HG03196 (cell line): Measurements from ENCODE around the gene LCN10.
A peak's percentile ranks its signal among the peaks of the same experiment; 100 is the strongest.
"Not testable (repeated sequence)": the region's sequence is repeated elsewhere in the genome, so short reads cannot be mapped to it uniquely, and the experiment has no call there.

Experiments used
- ATAC-seq: cut with Tn5 transposase; IDR thresholded peaks from one replicate; pipeline ENCODE4 v1.9.1; 2021; ENCODE audit not compliant: unreplicated experiment

The LCN10 gene

DNA sequence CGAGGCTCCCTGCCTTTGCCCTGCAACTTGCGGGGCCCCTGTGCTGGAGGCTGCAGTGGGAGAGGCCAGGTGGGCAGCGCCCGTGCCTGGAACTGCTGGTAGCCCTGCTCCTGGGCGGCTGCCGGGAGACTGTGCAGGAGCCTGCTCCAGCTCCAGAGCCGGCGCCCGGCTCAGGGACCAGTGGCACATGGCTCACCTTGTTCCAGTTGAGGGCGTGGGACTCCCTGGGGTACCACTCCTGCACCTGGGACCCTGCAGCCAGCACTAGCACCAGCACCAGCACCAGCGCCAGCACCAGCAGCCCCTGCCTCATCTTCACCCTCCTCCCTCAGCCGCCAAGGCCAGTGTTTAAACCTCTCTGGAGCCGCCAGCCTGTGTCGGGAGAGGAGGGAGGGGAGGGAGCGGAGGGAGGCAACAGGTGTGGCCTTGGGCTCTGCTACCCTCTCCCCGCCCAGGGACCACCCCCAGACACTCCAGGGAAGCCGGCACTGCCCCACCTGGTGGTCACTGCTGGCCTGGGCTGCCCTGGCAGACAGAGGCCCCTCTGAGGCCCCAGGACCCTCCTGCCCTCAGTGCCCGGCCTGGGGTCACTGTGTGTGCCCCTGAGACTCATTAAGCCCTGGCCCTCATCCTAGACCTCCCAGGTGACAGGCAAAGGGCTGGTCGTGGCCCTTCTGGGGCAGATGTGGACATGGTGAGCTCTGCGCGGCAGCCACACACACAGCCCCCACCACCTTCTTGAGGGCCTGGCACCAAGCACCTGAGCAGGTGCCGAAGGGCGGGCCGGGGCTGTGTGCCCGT lies at the start of gene LCN10:
Gene LCN10 (minus strand): TSS at position 350 of the 801 bp plus-strand sequence. CDS start 37 bp downstream, at position 313.
- no peak for ATAC-seq

- ATAC-seq, result peak; percentile 24
These were observed 49.0 kb upstream of the LCN10 start for GRCh38 chr9:136791516-136792276.

- ATAC-seq, result peak; percentile 81
These were observed 48.1 kb upstream of the LCN10 start, which contains the start of gene TMEM141 for GRCh38 chr9:136790640-136791515. TSS of gene TMEM141 (plus strand) at chr9:136791344. CDS start at chr9:136791371, 27 bp downstream.

DNA sequence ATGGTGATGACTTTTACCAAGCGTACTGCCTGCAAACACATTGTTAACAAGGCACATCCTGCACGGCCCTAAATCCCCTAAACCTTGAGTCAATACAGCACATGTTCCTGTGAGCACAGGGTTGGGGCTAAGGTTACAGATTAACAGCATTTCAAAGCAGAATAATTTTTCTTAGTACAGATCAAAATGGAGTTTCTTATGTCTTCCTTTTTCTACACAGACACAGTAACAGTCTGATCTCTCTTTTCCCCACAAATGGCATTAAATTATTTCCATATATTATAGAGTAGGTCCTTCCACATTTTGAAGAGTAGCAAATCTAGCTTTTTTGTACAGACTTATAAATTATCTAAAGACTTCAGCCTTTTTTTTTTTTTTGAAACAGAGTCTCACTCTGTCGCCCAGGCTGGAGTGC lies 46.8 kb upstream of the LCN10 start:
- ATAC-seq, result no peak

GRCh38 chr9:136788644-136789522 lies 46.1 kb upstream of the LCN10 start:
- ATAC-seq, result not testable (repeated sequence)

DNA sequence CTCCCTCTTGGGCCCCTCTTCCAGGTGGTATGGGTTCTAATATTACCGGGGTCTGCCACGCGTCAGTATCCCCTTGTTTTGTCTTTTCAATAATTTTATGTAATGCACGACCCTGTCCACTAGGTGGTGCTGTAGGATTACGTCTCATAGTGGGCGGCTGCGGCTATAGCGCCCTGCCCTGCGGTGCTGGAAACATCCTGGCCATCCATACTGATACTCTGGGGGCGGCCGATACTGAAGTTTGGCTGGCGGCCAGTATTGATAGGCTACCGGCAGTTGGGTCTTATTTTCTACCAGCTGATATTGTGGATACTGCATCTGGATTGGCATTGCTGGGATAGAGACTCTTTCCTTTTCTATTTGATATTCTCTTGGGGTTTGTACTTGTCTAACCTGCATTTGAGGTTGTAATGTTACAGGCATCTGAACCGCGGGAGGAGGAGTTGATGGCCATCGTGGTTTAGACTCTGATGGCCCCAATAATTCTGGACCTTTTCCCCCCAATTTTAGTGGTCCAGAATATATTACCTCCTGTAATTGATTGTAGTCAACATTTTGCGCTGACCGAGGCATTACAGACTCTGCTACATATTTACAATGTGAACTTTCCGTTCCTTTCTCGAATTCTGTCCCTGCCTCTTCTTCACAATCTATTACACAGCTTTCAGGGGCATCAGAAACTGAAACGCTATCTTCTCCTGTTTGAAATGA lies 45.1 kb upstream of the LCN10 start:
- no peak for ATAC-seq

DNA sequence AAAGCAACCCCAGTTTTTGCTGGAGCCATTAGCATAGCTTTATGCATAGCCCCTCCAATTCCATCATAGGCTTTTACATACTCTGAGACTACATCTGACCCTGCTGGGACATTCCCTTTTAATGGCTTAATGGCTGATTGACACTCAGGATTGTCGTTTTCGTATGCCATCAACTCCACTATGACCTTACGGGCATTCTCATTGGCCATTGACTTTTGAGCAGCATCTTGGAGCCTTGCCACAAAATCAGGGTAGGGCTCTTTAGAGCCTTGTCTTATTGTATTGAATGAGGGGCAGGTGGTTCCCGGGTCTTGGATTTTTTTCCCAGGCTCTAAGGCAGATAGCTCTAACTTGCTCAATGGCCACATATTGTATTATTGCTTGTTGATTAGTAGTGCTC lies 44.2 kb upstream of the LCN10 start:
- not testable (repeated sequence) for ATAC-seq

GRCh38 chr9:136786451-136786850 lies 43.7 kb upstream of the LCN10 start:
- ATAC-seq, result no peak

GRCh38 chr9:136785565-136786355 lies 43.0 kb upstream of the LCN10 start:
- not testable (repeated sequence) for ATAC-seq

- ATAC-seq, result no peak
These were observed 42.2 kb upstream of the LCN10 start for GRCh38 chr9:136784997-136785361.

DNA sequence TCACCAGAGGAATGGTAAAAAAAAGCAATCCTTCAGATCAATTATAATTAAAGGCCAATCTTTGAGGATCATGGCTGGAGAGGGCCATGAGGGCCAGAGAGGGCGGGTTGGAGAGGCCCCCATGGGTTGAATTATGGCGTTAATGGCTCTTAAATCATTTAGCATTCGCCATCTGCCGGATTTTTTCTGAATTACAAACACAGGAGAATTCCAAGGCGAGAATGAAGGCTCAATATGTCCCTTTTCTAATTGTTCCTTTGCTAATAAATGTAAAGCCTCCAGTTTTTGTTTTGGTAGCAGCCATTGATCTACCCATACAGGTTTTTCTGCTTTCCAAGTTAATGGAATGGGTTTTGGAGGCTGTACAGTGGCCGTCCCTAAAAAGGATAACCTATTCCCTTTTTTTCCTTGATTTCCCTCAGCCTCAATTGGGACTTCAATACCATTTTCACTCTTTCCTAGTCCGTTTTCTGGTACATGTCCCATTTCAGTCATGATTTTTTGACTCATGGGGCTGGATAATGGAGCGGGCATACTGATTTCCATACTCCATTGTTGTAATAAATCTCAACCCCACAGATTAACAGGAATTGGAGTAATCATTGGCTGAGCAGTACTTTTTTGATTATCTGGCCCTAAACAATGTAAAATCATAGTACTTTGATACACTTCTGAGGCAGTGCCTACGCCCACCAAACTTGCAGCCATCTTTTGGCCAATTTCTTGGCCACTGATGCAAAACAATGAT lies 41.7 kb upstream of the LCN10 start:
- no peak for ATAC-seq

- ATAC-seq, result no peak
These were observed 39.7 kb upstream of the LCN10 start for GRCh38 chr9:136782452-136782851.

DNA sequence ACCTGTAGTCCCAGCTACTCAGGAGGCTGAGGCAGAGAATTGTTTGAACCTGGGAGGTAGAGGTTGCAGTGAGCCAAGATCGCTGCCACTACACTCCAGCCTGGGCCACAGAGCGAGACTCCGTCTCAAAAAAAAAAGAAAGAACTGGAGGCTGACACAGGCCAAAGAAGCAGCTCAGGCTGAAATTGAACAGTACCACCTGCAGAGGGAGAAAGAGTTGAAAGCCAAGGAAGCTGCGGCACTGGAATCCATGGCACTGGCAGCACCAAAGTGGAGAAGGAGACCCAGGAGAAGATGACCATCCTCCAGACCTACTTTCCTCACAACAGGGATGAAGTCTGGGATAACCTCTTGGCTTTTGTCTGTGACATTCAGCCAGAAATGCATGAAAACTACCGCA lies 37.1 kb upstream of the LCN10 start:
- ATAC-seq, result no peak

DNA sequence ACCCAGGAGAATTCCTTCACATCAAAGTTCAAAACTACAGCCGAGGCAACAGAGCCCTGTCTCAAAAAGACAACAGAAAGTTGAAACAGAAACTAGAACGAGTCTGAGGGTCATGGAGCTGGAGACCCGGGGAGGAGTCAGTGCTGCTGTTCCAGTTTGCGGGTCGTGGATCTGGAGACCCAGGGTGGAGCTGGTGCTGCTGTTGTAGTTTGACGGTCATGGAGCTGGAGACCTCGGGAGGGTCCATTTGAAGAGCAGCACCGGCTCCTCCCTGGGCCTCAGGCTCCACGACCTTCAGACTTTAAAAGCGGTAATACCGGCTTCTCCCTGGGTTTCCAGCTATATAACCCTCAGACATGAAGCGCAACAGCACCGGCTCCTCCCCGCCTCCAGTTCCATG lies 34.6 kb upstream of the LCN10 start:
- ATAC-seq, result no peak

DNA sequence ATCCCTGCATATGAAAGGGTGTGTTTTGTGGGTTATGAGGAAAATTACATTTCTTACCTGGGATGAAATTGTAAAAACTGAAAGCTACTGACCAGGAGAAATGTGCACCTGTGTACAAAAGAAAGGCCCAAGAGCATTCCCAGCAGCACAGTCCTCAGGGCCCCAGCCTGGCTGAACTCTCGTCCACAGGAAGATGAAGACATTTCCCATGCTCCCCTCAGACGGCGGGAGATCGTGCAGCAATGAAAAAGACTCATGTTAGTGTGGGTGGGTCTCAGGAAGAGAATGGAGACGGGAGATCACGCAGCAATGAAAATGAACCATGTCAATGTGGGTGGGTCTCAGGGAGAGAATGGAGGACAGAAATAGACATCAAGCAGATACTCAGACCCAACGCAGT lies 34.2 kb upstream of the LCN10 start:
- no peak for ATAC-seq

GRCh38 chr9:136775191-136775590 lies 32.5 kb upstream of the LCN10 start:
- no peak for ATAC-seq

DNA sequence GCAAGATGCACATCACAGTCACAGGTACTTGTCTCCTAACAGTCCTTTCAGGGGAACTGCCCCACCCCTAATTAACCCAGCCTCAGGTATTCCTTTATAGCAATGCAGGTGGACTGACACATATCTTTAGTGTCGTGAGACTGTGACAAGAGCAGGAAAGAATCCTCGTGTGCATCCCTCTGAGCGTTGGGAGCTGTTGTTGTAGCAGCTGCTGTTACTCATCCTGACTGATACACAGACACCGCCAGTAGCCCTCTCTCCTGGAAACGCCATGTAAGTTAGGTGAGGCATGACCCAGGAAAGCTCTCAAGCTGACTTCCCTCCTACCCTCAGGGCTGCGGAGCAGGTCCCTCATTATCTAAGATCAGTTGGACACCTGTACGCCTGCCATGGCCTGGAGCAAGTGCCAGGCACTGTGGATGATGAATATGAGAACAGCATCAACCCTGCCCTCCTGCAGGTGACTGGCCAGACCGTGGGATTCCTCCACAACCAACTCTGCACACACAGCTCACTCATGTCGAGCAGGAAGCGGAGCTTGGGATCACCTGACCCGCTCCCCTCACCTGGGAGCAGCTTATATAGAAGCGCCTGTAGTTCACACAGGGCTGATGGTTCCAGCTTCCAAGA lies 31.8 kb upstream of the LCN10 start:
- ATAC-seq, result no peak
